ENCODE data around the gene E2F3.

GRCh38 chr6:20432692-20433091, 31.0 kb downstream of the E2F3 start:
- TF ChIP-seq SMC3 (IDR thresholded peaks at IDR 0.05; ENCODE audit: borderline replicate concordance, low read length): no peak
- no peak for TF ChIP-seq CTCF (IDR thresholded peaks at IDR 0.05 in 2 of 3, conservative IDR thresholded peaks at IDR 0.05 in 1 of 3; ENCODE audit: control insufficient read depth in 2 of 3, extremely low read depth in 1 of 3, insufficient read depth in 1 of 3, low read depth in 3 of 3, low read length in 3 of 3)
- no peak for TF ChIP-seq MYC (IDR thresholded peaks at IDR 0.05; ENCODE audit: insufficient read depth, insufficient read length, insufficient replicate concordance, low read length, severe bottlenecking)
- no peak for TF ChIP-seq MLLT1 (IDR thresholded peaks at IDR 0.05)
- no peak for TF ChIP-seq SRF (IDR thresholded peaks at IDR 0.05; ENCODE audit: low read depth in 2 of 2, low read length in 2 of 2)
- TF ChIP-seq SP1 (IDR thresholded peaks at IDR 0.05; ENCODE audit: low read depth, low read length): no peak
- TF ChIP-seq POLR2AphosphoS5 (IDR thresholded peaks at IDR 0.05; ENCODE audit: low read length): no peak
